H7 (cell line): Measurements from ENCODE around the gene HOXA2. TPM values are rescaled to one million over a fixed set of nuclear protein-coding genes. Genes with fewer than 3 reads are reported as not detected.

Source experiments
- DNase-seq: peaks from one replicate; pipeline ENCODE4 v3.0.0; 2012
- H3K27me3 ChIP-seq: 2 replicates; pipeline ENCODE4 v1.6.0; 2011; ENCODE audit warnings: mild to moderate bottlenecking, low read length; ENCODE audit not compliant: control insufficient read depth, insufficient read depth
- H3K36me3 ChIP-seq: replicated peaks from 2 replicates; pipeline ENCODE4 v1.5.1; 2011; ENCODE audit warnings: low read length; ENCODE audit not compliant: control insufficient read depth, insufficient read depth
- H3K4me3 ChIP-seq: 2 replicates; pipeline ENCODE4 v1.5.1; 2011; ENCODE audit warnings: low read depth, mild to moderate bottlenecking, control low read depth, low read length, moderate library complexity; ENCODE audit not compliant: insufficient read depth
- total RNA-seq: library from RNA; depleted of rRNA; stranded (reverse); fragments of >200 nt; shearing (Covaris generic); gene quantifications from 2 replicates; pipeline ENCODE4 v1.2.3, GENCODE V29; 2014

HOXA2 gene
- total RNA-seq, 1 experiment from 2014 or later = not detected

DNA sequence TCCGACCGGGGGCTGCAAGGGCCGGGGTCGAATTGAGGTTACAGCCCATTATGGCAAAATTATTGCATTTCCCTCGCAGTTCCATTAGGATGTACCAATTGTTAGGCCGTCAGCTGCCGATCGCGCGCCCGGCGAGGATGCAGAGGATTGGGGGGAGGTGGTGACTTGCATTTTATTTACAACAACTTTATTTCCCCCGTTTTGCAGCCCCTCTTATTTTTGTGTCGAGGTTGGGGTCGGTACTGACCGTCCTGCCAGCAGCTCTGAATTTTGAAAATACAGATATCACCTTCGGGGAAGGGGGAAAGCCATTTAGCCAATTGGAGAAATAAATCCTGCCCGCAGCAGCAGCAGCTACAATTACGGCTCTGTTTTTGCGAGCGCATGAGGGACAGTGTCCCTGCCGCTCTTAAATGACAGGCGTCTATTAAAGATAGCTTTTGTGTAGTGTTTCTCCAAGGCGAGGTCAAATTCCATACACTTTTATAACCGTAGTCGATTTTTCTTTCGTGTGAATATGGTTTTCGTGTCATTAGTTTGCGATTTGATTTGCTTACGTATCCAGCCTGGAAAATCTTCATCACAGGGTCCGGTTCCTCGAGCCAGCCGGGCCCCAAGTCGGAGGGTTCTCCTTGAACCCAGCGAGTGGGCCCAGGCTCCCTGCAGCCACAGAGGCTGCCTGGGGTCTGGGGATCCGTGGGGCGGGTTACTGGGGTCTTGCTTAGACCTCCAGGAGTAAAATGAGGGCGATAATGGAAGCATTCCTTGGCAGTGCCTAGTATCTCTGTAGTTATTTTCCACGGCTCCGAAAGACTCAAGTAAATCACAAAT lies 41.7 kb upstream of the HOXA2 start:
- Histone ChIP-seq H3K4me3 (no peak overlapping the region), H3K36me3 (no peaks in the 10 kb centered on the region), H3K27me3 (peaks cover 99% of the 10 kb centered on the region)
- DNase-seq = no peak

DNA sequence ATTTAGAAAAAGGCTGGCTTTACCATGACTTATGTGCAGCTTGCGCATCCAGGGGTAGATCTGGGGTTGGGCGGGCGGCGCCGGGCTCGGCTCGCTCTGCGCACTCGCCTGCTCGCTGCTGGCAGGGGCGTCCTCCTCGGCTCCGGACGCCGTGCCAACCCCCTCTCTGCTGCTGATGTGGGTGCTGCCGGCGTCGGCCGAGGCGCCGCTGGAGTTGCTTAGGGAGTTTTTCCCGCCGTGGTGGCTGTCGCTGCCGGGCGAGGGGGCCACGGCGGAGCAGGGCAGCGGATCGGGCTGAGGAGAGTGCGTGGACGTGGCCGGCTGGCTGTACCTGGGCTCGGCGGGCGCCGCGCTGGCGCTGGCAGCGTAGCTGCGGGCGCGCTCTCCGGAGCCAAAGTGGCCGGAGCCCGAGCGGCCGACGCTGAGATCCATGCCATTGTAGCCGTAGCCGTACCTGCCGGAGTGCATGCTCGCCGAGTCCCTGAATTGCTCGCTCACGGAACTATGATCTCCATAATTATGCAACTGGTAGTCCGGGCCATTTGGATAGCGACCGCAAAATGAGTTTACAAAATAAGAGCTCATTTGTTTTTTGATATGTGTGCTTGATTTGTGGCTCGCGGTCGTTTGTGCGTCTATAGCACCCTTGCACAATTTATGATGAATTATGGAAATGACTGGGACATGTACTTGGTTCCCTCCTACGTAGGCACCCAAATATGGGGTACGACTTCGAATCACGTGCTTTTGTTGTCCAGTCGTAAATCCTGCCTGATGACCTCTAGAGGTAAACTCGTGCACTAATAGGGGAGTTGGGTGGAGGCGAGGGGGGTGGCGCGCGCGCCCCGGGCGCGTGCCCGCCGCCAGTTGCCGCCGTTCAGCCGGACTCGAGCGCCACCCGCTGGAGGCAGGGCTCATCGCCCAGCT lies 40.8 kb upstream of the HOXA2 start, which contains the start of gene HOXA5:
Gene HOXA5 (minus strand): TSS at position 659 of the 927 bp plus-strand sequence. CDS start 74 bp downstream, at position 585.
- no peaks in the 10 kb centered on the region for H3K36me3 ChIP-seq
- H3K27me3 ChIP-seq = peaks cover 99% of the 10 kb centered on the region
- DNase-seq = peak; percentile 98
- H3K4me3 ChIP-seq = peak within 1 kb of the TSS; percentile 27

DNA sequence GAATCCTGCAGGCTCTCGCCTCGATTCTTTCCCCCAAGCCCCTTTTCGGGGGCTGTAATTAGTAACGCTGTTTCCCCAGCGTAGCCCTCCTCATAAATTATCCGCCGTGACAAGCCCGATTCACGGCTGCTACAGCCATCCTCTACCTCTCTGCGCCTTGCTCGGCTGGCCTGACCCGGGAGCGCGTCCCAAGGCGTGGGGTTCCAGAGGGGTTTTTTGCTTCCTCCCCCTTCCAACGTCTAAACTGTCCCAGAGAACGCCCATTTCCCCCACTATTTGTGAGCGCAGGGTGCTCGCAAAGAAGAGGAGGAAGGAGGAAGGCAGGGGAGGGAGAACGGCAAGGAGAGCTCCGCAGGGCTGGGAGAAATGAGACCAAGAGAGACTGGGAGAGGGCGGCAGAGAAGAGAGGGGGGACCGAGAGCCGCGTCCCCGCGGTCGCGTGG lies 40.1 kb upstream of the HOXA2 start:
- no peak for DNase-seq
- peak overlapping the region; percentile 27 for H3K4me3 ChIP-seq
- no peaks in the 10 kb centered on the region for H3K36me3 ChIP-seq
- peaks cover 99% of the 10 kb centered on the region for H3K27me3 ChIP-seq

DNA sequence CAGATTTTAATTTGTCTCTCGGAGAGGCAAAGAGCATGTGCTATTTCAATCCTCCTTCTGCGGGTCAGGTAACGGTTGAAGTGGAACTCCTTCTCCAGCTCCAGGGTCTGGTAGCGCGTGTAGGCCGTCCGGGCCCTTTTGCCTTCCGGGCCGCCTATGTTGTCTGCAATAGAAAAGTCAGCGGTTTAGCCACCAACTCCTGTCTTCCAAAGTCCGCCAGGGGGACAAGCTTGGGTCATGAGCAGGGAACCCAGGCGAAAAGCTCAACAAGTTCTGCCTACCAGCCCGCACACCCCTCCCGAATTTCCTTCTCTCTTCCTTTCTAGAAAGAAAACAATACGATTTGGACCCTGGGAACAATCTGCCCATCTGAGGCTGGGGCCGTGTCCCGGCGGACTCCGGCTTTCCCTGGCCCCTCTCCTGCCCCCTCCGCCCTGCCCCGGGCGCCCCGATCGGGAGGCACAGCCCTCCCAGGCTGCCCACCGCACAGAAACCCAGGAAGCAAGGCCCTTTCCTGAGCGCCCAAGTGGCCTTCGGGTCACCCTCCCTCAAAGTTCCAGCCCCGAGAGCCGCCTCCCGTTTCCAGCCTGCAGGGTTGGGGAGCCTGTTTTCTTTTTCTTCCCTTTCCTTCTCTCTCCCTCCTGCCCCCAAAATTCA lies 39.6 kb upstream of the HOXA2 start:
- peak; percentile 82 for DNase-seq
- Histone ChIP-seq H3K27me3 (peaks cover 99% of the 10 kb centered on the region), H3K4me3 (no peak overlapping the region)

DNA sequence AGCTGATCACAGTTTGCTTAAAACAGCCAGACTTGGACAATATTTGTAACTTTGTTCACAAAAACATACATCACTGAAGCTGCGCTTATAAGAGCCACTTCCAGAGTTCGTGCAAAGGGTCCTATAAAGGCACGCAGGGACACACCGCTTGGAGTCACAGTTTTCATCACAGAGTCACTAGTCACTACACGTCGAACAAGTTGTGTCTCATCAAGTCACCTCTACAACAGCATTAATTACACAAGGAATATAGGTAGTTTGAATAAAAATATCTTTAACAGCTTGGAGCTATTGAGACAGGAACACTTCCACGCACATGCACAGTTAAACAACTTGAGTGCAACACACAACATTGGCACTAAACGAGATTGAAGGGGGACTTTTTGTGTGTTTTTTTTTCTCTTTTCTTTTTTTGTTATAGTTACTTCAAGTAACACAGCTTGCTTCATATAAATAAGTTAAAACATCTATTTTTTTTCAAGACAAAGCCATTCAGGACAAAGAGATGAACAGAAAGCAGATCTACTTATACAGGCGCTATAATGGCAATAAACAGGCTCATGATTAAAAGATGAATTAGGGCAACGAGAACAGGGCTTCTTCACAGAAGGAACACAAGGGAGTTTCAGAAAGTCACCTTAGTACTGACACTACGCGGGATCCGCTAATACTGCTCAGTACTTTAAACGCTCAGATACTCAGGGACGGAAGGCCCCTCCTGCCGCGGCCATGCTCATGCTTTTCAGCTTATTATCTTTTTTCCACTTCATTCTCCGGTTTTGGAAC lies 38.8 kb upstream of the HOXA2 start:
- DNase-seq = no peak
- no peaks in the 10 kb centered on the region for H3K36me3 ChIP-seq
- no peak overlapping the region for H3K4me3 ChIP-seq
- peaks cover 99% of the 10 kb centered on the region for H3K27me3 ChIP-seq

More for the DNA sequence above, 39.6 kb upstream of the HOXA2 start:
- H3K36me3 ChIP-seq = no peaks in the 10 kb centered on the region

DNA sequence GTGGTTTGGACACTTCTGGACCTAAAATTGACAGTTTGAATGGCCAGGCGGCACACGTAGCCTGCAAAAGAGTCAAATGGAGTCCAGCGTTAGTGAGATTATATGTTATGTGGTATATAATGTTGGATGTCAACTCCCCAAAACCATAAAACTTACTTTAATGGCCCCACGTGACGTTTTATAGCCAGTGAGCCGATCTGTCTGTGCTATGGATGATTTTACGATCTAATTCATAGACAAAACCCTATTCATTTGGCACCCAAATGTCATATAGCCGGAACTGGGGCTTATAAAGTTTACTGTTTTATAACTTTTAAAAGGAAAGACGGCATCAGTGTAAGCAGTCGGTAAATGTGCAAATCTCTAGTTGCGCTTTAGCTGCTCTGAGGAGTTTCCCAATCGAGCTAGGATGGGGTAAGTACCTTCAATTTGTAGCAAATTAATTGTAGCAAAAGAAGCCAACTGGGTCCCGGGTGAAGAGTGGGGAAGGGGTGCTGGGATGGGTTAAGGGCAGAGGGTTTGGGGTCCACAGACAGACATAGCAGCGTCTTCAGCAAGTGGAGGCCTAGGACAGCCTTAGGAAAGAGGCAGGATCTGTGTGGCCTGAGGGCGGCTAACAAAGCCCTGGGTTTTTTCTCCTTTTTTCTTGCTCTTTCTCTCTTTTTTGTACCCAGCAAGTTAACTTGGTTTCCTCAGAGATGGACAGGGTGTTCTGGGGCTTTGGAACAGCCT lies 37.8 kb upstream of the HOXA2 start:
- H3K27me3 ChIP-seq = peaks cover 99% of the 10 kb centered on the region
- H3K36me3 ChIP-seq = no peaks in the 10 kb centered on the region
- peak; percentile 38 for DNase-seq
- H3K4me3 ChIP-seq = no peak overlapping the region

DNA sequence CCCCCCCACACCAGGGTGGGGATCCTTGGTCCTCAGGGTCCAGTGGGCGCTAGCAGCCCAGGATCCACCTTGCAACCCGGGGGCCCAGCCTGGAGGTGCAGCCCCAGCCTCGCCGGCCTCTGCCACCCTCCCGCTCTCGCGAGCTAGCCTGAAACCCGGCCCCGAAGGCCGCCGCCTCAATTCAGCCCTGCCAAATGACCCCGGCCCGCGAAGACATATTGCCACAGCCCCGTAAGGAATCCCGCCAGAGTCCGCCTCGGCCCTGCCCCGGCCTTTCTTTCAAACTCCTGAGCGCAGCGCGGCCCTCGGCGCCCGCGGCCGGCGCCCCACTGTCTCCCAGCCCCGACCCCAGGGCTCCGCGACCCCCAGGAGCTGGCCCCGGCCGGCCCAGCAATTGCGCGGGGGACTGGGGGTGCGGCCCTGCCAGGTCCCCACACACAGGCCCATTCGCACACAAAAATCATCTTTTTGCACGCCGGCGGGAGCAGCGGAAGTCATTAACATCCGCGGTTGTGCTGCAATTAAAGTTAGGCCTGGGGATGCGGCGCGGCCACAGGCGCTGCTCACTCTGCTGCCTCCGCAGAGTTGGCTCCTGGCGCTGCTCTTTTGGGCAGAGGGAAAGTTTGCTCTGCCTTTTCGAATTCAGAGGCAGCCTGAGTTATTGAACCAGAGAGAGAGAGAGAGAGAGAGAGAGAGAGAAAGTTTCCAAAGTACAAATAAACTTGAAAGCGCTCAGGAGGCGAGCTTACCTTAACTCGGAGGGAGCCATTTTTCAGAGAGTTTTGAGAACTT lies 37.0 kb upstream of the HOXA2 start:
- peak; percentile 82 for DNase-seq
- no peak overlapping the region for H3K4me3 ChIP-seq

DNA sequence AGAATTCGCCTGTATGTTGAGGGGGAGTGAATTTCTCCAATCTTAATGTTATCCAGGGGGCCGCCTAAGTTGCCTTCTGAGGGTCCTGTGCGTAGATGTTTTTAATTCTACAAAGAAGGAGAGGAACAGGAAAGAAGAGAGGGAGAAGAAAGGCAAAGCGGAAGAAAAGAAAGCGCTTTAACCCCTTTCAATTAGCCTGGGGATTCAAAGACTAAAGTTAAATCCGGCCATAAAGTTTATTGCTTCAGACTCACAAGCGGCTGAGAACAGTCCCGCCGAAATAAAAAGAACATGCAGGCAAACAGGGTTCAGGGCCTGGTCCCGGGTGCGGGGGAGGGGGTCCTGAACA lies 36.5 kb upstream of the HOXA2 start:
- Histone ChIP-seq H3K4me3 (no peak overlapping the region), H3K27me3 (peaks cover 99% of the 10 kb centered on the region), H3K36me3 (no peaks in the 10 kb centered on the region)
- no peak for DNase-seq

More for the DNA sequence above, 37.0 kb upstream of the HOXA2 start:
- Histone ChIP-seq H3K27me3 (peaks cover 99% of the 10 kb centered on the region), H3K36me3 (no peaks in the 10 kb centered on the region)

DNA sequence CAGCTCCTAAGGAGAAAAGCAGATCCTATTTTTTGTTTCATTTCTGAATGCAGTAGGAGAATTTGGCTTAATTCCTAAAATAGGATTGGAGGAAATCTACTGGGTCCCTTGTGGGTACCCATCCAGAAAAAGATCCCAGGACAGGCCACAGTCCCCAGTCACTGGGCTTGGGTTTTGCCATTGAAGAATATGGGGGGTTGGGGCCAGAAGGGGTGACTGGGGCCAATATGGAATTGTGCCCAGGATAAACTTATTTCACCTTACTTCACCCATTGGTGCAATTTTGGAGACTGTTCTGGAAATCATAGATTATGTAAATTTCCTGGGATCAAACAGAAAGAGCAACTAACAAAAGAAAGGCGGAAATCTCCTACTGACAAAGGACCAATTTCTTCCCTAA lies 36.0 kb upstream of the HOXA2 start:
- no peak overlapping the region for H3K4me3 ChIP-seq
- H3K36me3 ChIP-seq = no peaks in the 10 kb centered on the region
- H3K27me3 ChIP-seq = peaks cover 100% of the 10 kb centered on the region
- DNase-seq = no peak

DNA sequence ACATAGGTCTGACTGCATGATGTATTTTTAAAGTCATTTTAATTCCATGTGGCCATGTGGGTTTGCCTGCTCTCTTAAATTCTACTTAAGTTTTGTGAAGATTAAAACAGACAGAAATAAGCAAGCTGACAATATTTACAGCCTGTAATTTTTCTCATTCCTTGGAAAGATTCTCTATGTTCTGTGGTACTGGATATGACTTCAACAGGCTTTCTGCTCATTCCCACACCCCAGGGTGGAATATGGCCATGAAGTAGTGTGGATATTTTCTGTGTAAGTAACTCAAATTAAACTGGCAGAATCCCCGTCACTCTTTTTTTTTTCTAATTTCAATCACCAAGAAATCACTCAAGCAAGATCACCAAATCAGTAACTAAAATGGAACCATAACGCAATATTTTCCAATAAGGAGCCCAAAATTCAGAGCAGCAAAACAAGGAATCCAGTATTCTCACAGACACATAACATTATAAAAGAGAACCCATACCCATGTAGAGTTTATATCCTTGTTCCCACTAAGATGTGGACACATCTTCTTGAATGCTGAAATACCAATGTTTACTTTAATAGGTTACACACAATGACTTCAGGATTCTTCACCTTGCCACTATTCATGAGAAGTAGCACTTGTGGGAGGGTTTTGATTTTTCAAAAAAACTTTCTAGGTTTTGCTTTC lies 35.3 kb upstream of the HOXA2 start:
- no peak overlapping the region for H3K4me3 ChIP-seq
- peaks cover 100% of the 10 kb centered on the region for H3K27me3 ChIP-seq
- DNase-seq = no peak
- no peaks in the 10 kb centered on the region for H3K36me3 ChIP-seq

DNA sequence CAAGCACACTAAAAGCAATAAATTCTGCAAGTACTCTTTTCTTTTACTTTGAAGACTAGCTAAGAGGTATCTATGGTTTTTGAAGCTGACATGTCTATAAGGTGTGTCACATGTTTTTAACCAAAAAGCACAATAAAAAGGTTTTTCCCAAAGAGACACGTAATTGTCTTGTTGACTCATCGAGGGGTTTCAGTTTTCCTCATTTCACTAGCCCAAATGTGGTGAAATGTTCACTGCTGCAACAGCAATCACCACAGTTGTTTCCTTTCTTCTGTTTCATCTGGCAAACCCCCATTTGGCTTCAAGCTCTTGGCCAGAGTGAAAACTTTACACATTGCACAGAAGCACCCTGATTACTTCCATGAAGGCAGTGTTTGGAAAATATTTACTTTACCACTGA lies 31.9 kb upstream of the HOXA2 start:
- Histone ChIP-seq H3K27me3 (peaks cover 98% of the 10 kb centered on the region), H3K36me3 (no peaks in the 10 kb centered on the region), H3K4me3 (no peak overlapping the region)
- DNase-seq = no peak

DNA sequence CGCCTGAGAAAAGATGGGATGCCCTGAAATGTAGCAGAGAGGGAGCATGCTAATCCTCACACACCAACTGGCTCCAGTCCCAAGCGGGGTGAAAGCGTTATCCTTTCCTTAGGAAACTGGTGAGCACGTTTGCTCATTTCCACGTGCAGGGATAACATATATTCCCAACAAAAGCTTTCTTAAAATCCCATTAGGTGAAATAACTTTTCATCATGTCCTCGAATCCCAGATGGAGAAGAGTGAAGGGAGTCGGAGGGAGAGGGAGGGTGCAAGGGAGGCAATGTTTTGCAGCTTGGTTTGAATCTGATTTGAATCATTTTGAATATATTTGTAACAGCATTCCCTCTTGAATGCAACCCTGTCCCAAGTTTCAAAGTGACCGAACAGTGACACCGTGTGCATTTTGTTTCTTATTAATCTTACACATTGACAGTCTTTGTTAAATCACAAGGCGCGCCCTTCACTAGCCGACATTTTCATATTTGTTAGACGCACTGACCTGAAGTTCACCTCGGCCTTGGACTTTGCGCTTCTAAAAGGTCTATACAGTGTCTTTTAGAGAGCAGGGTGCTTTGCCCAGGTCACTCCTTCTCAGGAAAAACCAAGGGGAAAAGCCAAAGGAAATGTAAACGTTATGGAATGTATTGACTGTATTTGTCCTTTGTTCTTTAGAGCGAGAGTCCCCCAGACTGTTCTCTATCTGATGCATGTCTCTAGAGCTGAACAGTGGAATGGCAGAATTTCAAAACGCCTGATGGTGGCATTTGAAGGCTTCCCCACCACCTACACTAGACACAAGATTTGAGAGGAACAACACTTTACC lies 31.1 kb upstream of the HOXA2 start:
- peak; percentile 30 for DNase-seq
- peaks cover 98% of the 10 kb centered on the region for H3K27me3 ChIP-seq
- H3K4me3 ChIP-seq = no peak overlapping the region
- H3K36me3 ChIP-seq = no peaks in the 10 kb centered on the region
